ENCODE measurements around the gene TREML4. TPM values are rescaled to one million over a fixed set of nuclear protein-coding genes. Genes with fewer than 3 reads are reported as not detected.

Gene TREML4
- total RNA-seq, 1 experiment from 2014 or later = not detected

- TF ChIP-seq, protein P1, sequence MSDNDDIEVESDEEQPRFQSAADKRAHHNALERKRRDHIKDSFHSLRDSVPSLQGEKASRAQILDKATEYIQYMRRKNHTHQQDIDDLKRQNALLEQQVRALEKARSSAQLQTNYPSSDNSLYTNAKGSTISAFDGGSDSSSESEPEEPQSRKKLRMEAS (IDR thresholded peaks at IDR 0.05) = no peak
- TF ChIP-seq JUND (IDR thresholded peaks at IDR 0.05) (no peak), EZH2phosphoT487 (IDR thresholded peaks at IDR 0.05; ENCODE audit: borderline replicate concordance) (no peak)
- TF ChIP-seq, protein P2, sequence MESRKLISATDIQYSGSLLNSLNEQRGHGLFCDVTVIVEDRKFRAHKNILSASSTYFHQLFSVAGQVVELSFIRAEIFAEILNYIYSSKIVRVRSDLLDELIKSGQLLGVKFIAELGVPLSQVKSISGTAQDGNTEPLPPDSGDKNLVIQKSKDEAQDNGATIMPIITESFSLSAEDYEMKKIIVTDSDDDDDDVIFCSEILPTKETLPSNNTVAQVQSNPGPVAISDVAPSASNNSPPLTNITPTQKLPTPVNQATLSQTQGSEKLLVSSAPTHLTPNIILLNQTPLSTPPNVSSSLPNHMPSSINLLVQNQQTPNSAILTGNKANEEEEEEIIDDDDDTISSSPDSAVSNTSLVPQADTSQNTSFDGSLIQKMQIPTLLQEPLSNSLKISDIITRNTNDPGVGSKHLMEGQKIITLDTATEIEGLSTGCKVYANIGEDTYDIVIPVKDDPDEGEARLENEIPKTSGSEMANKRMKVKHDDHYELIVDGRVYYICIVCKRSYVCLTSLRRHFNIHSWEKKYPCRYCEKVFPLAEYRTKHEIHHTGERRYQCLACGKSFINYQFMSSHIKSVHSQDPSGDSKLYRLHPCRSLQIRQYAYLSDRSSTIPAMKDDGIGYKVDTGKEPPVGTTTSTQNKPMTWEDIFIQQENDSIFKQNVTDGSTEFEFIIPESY (IDR thresholded peaks at IDR 0.05; ENCODE audit: extremely low read depth, insufficient replicate concordance, low read length) = no peak
These were observed 30.9 kb upstream of the TREML4 start (continued) for GRCh38 chr6:41197234-41197633.

GRCh38 chr6:41199552-41200246 lies 28.4 kb upstream of the TREML4 start:
- H3K9ac ChIP-seq (ENCODE audit: low read length) = no peak overlapping the region
- DNase-seq (ENCODE audit: low read depth, low spot score) (no peak), ATAC-seq (no peak)
- BruUV-seq (replicated peaks) = no TSS peak
- no peak for TF ChIP-seq EGR1 (IDR thresholded peaks at IDR 0.05; ENCODE audit: low read depth)
- no peak for TF ChIP-seq ZFX (IDR thresholded peaks at IDR 0.05)
- no peaks in the 10 kb centered on the region for H3K4me1 ChIP-seq (ENCODE audit: control insufficient read depth in 1 of 2, insufficient read depth in 2 of 2, low read length in 2 of 2)
- H2AFZ ChIP-seq (ENCODE audit: low read depth, low read length, poor library complexity, severe bottlenecking) = no peak overlapping the region
- peaks cover 36% of the 10 kb centered on the region for H3K27me3 ChIP-seq (ENCODE audit: insufficient read depth, low read length)
- H4K20me1 ChIP-seq (ENCODE audit: insufficient read depth) = no peaks in the 10 kb centered on the region
- H3K4me2 ChIP-seq (ENCODE audit: low read length) = no peak overlapping the region
- no peak overlapping the region for H3K4me3 ChIP-seq (replicated peaks in 1 of 2; ENCODE audit: low read depth in 1 of 2, low read length in 2 of 2)
- ChIA-PET CTCF (interaction anchor here (1.3 kb wide), 1 partner anchor 8 kb away, joined by 5 read pairs; no protein-coding TSS in a partner anchor), RAD21 (ENCODE audit: low non-redundant PET in 1 of 2, low total read pairs in 2 of 2, uncharacterized antibody in 2 of 2, unreplicated experiment in 2 of 2) (no interaction called here), POLR2A (interaction anchor here (0.5 kb wide), 1 partner anchor 106 kb away, joined by 3 read pairs; no protein-coding TSS in a partner anchor)
- no peaks in the 10 kb centered on the region for H3K79me2 ChIP-seq (ENCODE audit: insufficient read depth, low read length)
- H3K9me3 ChIP-seq (ENCODE audit: control insufficient read depth in 1 of 2, insufficient read depth in 1 of 2, low read depth in 1 of 2, low read length in 2 of 2) = no peaks in the 10 kb centered on the region
- intact Hi-C loops (cut with micrococcal nuclease) = no loop called here
- no peak overlapping the region for H3K27ac ChIP-seq (ENCODE audit: low read depth, low read length)
- H3K36me3 ChIP-seq (ENCODE audit: control insufficient read depth in 1 of 2, insufficient read depth in 2 of 2, low read length in 2 of 2) = no peaks in the 10 kb centered on the region
- no peaks in the 10 kb centered on the region for H3K9me2 ChIP-seq (ENCODE audit: insufficient read depth)
